H1 (cell line): Measurements from ENCODE around the gene RND2. TPM values are rescaled to one million over a fixed set of nuclear protein-coding genes. Genes with fewer than 3 reads are reported as not detected.

ENCODE experiments used
- CTCF ChIA-PET: fragments of 300-600 bp; sonication (Branson Sonifier 250); formaldehyde crosslinking; loops from one replicate; lab custom pipeline; 2021; ENCODE audit not compliant: partially characterized antibody; lab: Charles Lee
- POLR2A ChIA-PET: fragments of 300-600 bp; sonication (Branson Sonifier 250); formaldehyde crosslinking; loops from one replicate; lab custom pipeline; 2021; ENCODE audit warnings: inconsistent platforms; ENCODE audit not compliant: partially characterized antibody; lab: Charles Lee
- DNase-seq, 2 experiments: peaks; one replicate each; pipeline versions ENCODE4 v3.0.0 to v3.0.0-alpha.2; 2010 to 2022; ENCODE audit warnings: low spot score in 2 of 2, low read depth in 1 of 2, mixed read lengths in 1 of 2
- FAIRE-seq: peaks from 2 replicates; lab custom pipeline; 2011; peaks lifted over from hg19 to GRCh38; lab: Jason Lieb, UNC
- H2AFZ ChIP-seq: 2 replicates; pipeline ENCODE4 v1.8.1; 2012; ENCODE audit warnings: low read length, inconsistent platforms
- H2AK5ac ChIP-seq: 2 replicates; pipeline ENCODE4 v1.6.1; 2013; ENCODE audit warnings: low read depth, low read length
- H2BK120ac ChIP-seq: replicated peaks from 2 replicates; pipeline ENCODE3; 2013; ENCODE audit warnings: low read depth, low read length, inconsistent platforms
- H2BK12ac ChIP-seq: 2 replicates; pipeline ENCODE4 v1.6.1; 2013; ENCODE audit warnings: low read depth, low read length
- H2BK15ac ChIP-seq: 2 replicates; pipeline ENCODE4 v1.6.1; 2013; ENCODE audit warnings: low read length
- H2BK20ac ChIP-seq: 2 replicates; pipeline ENCODE4 v1.6.1; 2013; ENCODE audit warnings: low read length
- H2BK5ac ChIP-seq: 2 replicates; pipeline ENCODE4 v1.6.1; 2013; ENCODE audit warnings: low read depth, low read length
- H3K14ac ChIP-seq: 2 replicates; pipeline ENCODE4 v1.6.1; 2013; ENCODE audit warnings: inconsistent platforms; ENCODE audit not compliant: insufficient read length
- H3K18ac ChIP-seq: 2 replicates; pipeline ENCODE4 v1.6.1; 2013; ENCODE audit warnings: low read length; ENCODE audit errors: extremely low read depth
- H3K23ac ChIP-seq: 2 replicates; pipeline ENCODE4 v1.6.1; 2013; ENCODE audit warnings: inconsistent platforms; ENCODE audit not compliant: insufficient read length
- H3K23me2 ChIP-seq: 2 replicates; pipeline ENCODE4 v1.6.1; 2013; ENCODE audit warnings: low read depth, low read length
- H3K27ac ChIP-seq: 2 replicates; pipeline ENCODE4 v1.6.1; 2011; ENCODE audit warnings: low read depth, low read length, inconsistent platforms
- H3K27me3 ChIP-seq, 4 experiments: replicated peaks in 1 of 4; 1 replicate in 1 of 4; 2 replicates in 3 of 4; pipeline versions ENCODE4 v1.6.1 to v1.8.1; 2011 to 2013; ENCODE audit warnings: low read length in 3 of 4, mild to moderate bottlenecking in 3 of 4, inconsistent platforms in 2 of 4, mixed read lengths in 2 of 4, moderate library complexity in 1 of 4; ENCODE audit not compliant: control insufficient read depth in 3 of 4, insufficient read depth in 3 of 4; ENCODE audit errors: extremely low read depth in 1 of 4
- H3K36me3 ChIP-seq, 4 experiments: 2 replicates each; pipeline versions ENCODE4 v1.6.1 to v1.8.1; 2011 to 2013; ENCODE audit warnings: mild to moderate bottlenecking in 4 of 4, low read length in 3 of 4, moderate library complexity in 2 of 4, control low read depth in 1 of 4, inconsistent platforms in 1 of 4; ENCODE audit not compliant: insufficient read depth in 4 of 4, control insufficient read depth in 2 of 4
- H3K4ac ChIP-seq: replicated peaks from 2 replicates; pipeline ENCODE3; 2013; ENCODE audit warnings: low read length, low read depth, mixed read lengths, inconsistent platforms; ENCODE audit not compliant: insufficient read length
- H3K4me1 ChIP-seq, 4 experiments: replicated peaks in 1 of 4; 1 replicate in 1 of 4; 2 replicates in 3 of 4; pipeline versions ENCODE4 v1.6.1 to v1.8.1; 2011 to 2013; ENCODE audit warnings: low read length in 3 of 4, inconsistent platforms in 2 of 4, mixed read lengths in 1 of 4; ENCODE audit not compliant: insufficient read depth in 4 of 4, control insufficient read depth in 3 of 4
- H3K4me2 ChIP-seq, 2 experiments: 2 replicates each; pipeline versions ENCODE4 v1.6.1 to v1.8.1; 2011 to 2013; ENCODE audit warnings: low read depth in 2 of 2, low read length in 2 of 2, control low read depth in 1 of 2, inconsistent platforms in 1 of 2, mild to moderate bottlenecking in 1 of 2; ENCODE audit not compliant: insufficient read depth in 1 of 2
- H3K4me3 ChIP-seq, 4 experiments: fragments of 200-600, 300-600 bp in 1 of 4; sonication (generic), shearing (Covaris generic), sonication (Bioruptor Twin) in 1 of 4; 2 replicates each; pipeline versions ENCODE4 v1.5.1 to v1.8.1; 2011 to 2016; ENCODE audit warnings: low read length in 4 of 4, low read depth in 3 of 4, control low read depth in 2 of 4, inconsistent platforms in 2 of 4, mild to moderate bottlenecking in 2 of 4, mixed read lengths in 1 of 4, moderate library complexity in 1 of 4; ENCODE audit not compliant: insufficient read depth in 2 of 4; ENCODE audit errors: extremely low read depth in 1 of 4
- H3K56ac ChIP-seq: replicated peaks from 2 replicates; pipeline ENCODE3; 2013; ENCODE audit warnings: low read depth, mild to moderate bottlenecking, mixed read lengths, low read length, inconsistent platforms; ENCODE audit not compliant: insufficient read length
- H3K79me1 ChIP-seq: 2 replicates; pipeline ENCODE4 v1.6.1; 2013; ENCODE audit warnings: low read depth, low read length, control low read depth
- H3K79me2 ChIP-seq, 2 experiments: 2 replicates each; pipeline versions ENCODE4 v1.6.1 to v1.8.1; 2012 to 2013; ENCODE audit warnings: low read length in 2 of 2, mild to moderate bottlenecking in 2 of 2, inconsistent platforms in 1 of 2; ENCODE audit not compliant: insufficient read depth in 2 of 2, control insufficient read depth in 1 of 2
- H3K9ac ChIP-seq, 4 experiments: replicated peaks in 1 of 4; 1 replicate in 1 of 4; 2 replicates in 3 of 4; pipeline versions ENCODE4 v1.6.1 to v1.8.1; 2011 to 2013; ENCODE audit warnings: low read depth in 3 of 4, low read length in 3 of 4, control low read depth in 2 of 4, mild to moderate bottlenecking in 2 of 4, moderate library complexity in 2 of 4, inconsistent platforms in 1 of 4; ENCODE audit errors: extremely low read depth in 1 of 4
- H3K9me3 ChIP-seq, 2 experiments: 2 replicates each; pipeline versions ENCODE4 v1.6.1 to v1.8.1; 2012 to 2013; ENCODE audit warnings: mild to moderate bottlenecking in 2 of 2, moderate library complexity in 2 of 2, control low read depth in 1 of 2, inconsistent platforms in 1 of 2, low read depth in 1 of 2, low read length in 1 of 2, mixed read lengths in 1 of 2; ENCODE audit not compliant: insufficient read depth in 2 of 2
- H4K20me1 ChIP-seq, 2 experiments: replicated peaks in 1 of 2; 2 replicates each; pipeline versions ENCODE3 to v1.8.1; 2011 to 2013; ENCODE audit warnings: inconsistent platforms in 2 of 2, low read length in 2 of 2, mild to moderate bottlenecking in 1 of 2; ENCODE audit not compliant: insufficient read depth in 2 of 2, control insufficient read depth in 1 of 2
- H4K5ac ChIP-seq: 2 replicates; pipeline ENCODE4 v1.6.1; 2013; ENCODE audit warnings: low read length, low read depth, mixed read lengths, inconsistent platforms; ENCODE audit not compliant: insufficient read length
- H4K8ac ChIP-seq: 2 replicates; pipeline ENCODE4 v1.8.0; 2013; ENCODE audit warnings: mild to moderate bottlenecking, moderate library complexity, low read length, inconsistent platforms; ENCODE audit not compliant: insufficient read depth; ENCODE audit errors: extremely low read depth
- H4K91ac ChIP-seq: replicated peaks from 2 replicates; pipeline ENCODE3; 2013; ENCODE audit warnings: low read length, mixed read lengths, inconsistent platforms; ENCODE audit not compliant: insufficient read length
- EP300 ChIP-seq, 2 experiments: IDR thresholded peaks; 1 replicate in 1 of 2; 2 replicates in 1 of 2; pipeline ENCODE4 v1.6.1; 2011 to 2012; ENCODE audit warnings: low read depth in 2 of 2, low read length in 2 of 2, mild to moderate bottlenecking in 2 of 2, borderline replicate concordance in 1 of 2, inconsistent platforms in 1 of 2, moderate library complexity in 1 of 2
- KDM1A ChIP-seq: fragments of 200-600, 300-600 bp; sonication (generic); IDR thresholded peaks from 2 replicates; pipeline ENCODE4 v1.7.1; 2016; ENCODE audit warnings: mild to moderate bottlenecking, low read length, borderline replicate concordance
- RFX5 ChIP-seq: IDR thresholded peaks from 2 replicates; pipeline ENCODE4 v1.6.1; 2011; ENCODE audit warnings: low read depth, low read length, improper control_type of control experiment, borderline replicate concordance
- SIN3A ChIP-seq, 2 experiments: IDR thresholded peaks in 1 of 2; conservative IDR thresholded peaks in 1 of 2; 2 replicates each; pipeline ENCODE4 v1.6.1; 2011 to 2012; ENCODE audit warnings: low read length in 2 of 2, improper control_type of control experiment in 1 of 2, low read depth in 1 of 2, mild to moderate bottlenecking in 1 of 2
- SIRT6 ChIP-seq: IDR thresholded peaks from one replicate; pipeline ENCODE4 v1.7.1; 2012; ENCODE audit warnings: low read length, inconsistent platforms
- SIX5 ChIP-seq: IDR thresholded peaks from 2 replicates; pipeline ENCODE4 v1.6.1; 2011; ENCODE audit warnings: mild to moderate bottlenecking, low read depth, low read length
- SUZ12 ChIP-seq: fragments of 200-600 bp; sonication (generic); IDR thresholded peaks from 2 replicates; pipeline ENCODE4 v1.6.1; 2012; ENCODE audit warnings: mild to moderate bottlenecking, inconsistent platforms, low read length, moderate library complexity, mixed read lengths
- WGBS, 2 experiments: shearing (Covaris generic) in 1 of 2; methylation state at CpG; one replicate each; pipeline versions ENCODE4 v1.1.6 to v1.1.7; 2013 to 2015; ENCODE audit warnings: low lambda C conversion rate in 2 of 2, mixed read lengths in 2 of 2, inconsistent platforms in 1 of 2, low coverage in 1 of 2, missing lambda C conversion rate in 1 of 2; ENCODE audit not compliant: insufficient replicate concordance in 2 of 2, insufficient coverage in 1 of 2, insufficient read length in 1 of 2; ENCODE audit errors: extremely low coverage in 1 of 2, missing lambda C conversion rate in 1 of 2; 5-methylcytosine and 5-hydroxymethylcytosine counted together
- polyA plus RNA-seq, 7 experiments: library from polyadenylated mRNA; depleted of rRNA in 3 of 7; stranded (reverse) in 5 of 7; unstranded in 2 of 7; fragments of >200 nt in 5 of 7; fragments of 200-250 nt in 2 of 7; gene quantifications; 1 replicate in 5 of 7; 2 replicates in 1 of 7; 4 replicates in 1 of 7; pipeline versions ENCODE4 v1.2.1 to v1.2.3, GENCODE V29; 2011 to 2013; ENCODE audit warnings: missing spikeins in 2 of 7, mixed read lengths in 2 of 7
- total RNA-seq: library from RNA; stranded (reverse); fragmentation: NEBNext Ultra II Directional; extraction: Animal tissue kit (Norgen Biotek cat#: 25700); gene quantifications from 2 replicates; pipeline ENCODE4 v1.2.1, GENCODE V29; 2021
- TF ChIP-seq, protein P1 (sequence below), 3 experiments: IDR thresholded peaks; 1 replicate in 2 of 3; 2 replicates in 1 of 3; pipeline versions ENCODE4 v1.5.1 to v1.6.1; 2011; ENCODE audit warnings: low read length in 3 of 3, mild to moderate bottlenecking in 3 of 3, inconsistent platforms in 2 of 3, low read depth in 1 of 3, moderate library complexity in 1 of 3; ENCODE audit not compliant: insufficient read depth in 1 of 3; ENCODE audit errors: control extremely low read depth in 1 of 3

Gene RND2
- total and polyA plus RNA-seq, 2 of the 8 experiments (the other 6 are each of a cell fraction or from before 2014, with no cell fraction given): 51.3 to 61.4 TPM

- no peak for FAIRE-seq
- Histone ChIP-seq H3K56ac (no peak overlapping the region), H2BK120ac (no peak overlapping the region), H3K36me3 (peaks cover 0 to 5% (median 0%) of the 10 kb centered on the region in 4 experiments; a peak in 1 of 8 replicates), H2BK5ac (0 out of 2 replicates have a peak overlapping the region, but pooled peaks have one; percentile 50), H2BK12ac (peak overlapping the region; percentile 2; the same call in 1 of the 2 replicates), H4K20me1 (no peaks in the 10 kb centered on the region), H3K4ac (no peak overlapping the region), H2AK5ac (no peak overlapping the region), H3K9me3 (no peaks in the 10 kb centered on the region), H3K27me3 (no peaks in the 10 kb centered on the region), H3K79me1 (no peaks in the 10 kb centered on the region), H3K4me1 (peaks cover 15 to 30% (median 26%) of the 10 kb centered on the region in 4 experiments), H3K4me2 (peak overlapping the region; percentile 64 to 82; a peak in 3 of 4 replicates), H3K23me2 (peaks cover 2% of the 10 kb centered on the region; the same call in 1 of the 2 replicates), H2BK20ac (peak overlapping the region; percentile 34; the same call in 1 of the 2 replicates), H2BK15ac (no peak overlapping the region; the same call in 1 of the 2 replicates), H4K91ac (peak overlapping the region; percentile 4), H4K5ac (no peak overlapping the region), H2AFZ (no peak overlapping the region), H3K14ac (no peak overlapping the region), H3K27ac (no peak overlapping the region), H4K8ac (0 out of 2 replicates have a peak overlapping the region, but pooled peaks have one; percentile 19), H3K9ac (no peak overlapping the region; a peak in 2 of 7 replicates), H3K4me3 (0 out of 8 replicates have a peak overlapping the region, but pooled peaks of 1 of the 4 experiments have one; percentile 48), H3K23ac (no peak overlapping the region), H3K18ac (peak overlapping the region; percentile 72; the same call in 1 of the 2 replicates), H3K79me2 (no peaks in the 10 kb centered on the region)
- peak; percentile 49; the same call in 1 of the 2 replicates for TF ChIP-seq KDM1A
- TF ChIP-seq RFX5: no peak
- TF ChIP-seq SIX5: no peak
- no peak for TF ChIP-seq SIRT6
- no peak for TF ChIP-seq SUZ12
- TF ChIP-seq EP300 (IDR thresholded peaks at IDR 0.05; ENCODE audit: borderline replicate concordance in 1 of 2, low read depth in 2 of 2, low read length in 2 of 2): no peak
- no peak for TF ChIP-seq SIN3A (conservative IDR thresholded peaks at IDR 0.05 in 1 of 2, IDR thresholded peaks at IDR 0.05 in 1 of 2; ENCODE audit: low read depth in 1 of 2, low read length in 2 of 2)
- TF ChIP-seq, protein P1, sequence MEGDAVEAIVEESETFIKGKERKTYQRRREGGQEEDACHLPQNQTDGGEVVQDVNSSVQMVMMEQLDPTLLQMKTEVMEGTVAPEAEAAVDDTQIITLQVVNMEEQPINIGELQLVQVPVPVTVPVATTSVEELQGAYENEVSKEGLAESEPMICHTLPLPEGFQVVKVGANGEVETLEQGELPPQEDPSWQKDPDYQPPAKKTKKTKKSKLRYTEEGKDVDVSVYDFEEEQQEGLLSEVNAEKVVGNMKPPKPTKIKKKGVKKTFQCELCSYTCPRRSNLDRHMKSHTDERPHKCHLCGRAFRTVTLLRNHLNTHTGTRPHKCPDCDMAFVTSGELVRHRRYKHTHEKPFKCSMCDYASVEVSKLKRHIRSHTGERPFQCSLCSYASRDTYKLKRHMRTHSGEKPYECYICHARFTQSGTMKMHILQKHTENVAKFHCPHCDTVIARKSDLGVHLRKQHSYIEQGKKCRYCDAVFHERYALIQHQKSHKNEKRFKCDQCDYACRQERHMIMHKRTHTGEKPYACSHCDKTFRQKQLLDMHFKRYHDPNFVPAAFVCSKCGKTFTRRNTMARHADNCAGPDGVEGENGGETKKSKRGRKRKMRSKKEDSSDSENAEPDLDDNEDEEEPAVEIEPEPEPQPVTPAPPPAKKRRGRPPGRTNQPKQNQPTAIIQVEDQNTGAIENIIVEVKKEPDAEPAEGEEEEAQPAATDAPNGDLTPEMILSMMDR (IDR thresholded peaks at IDR 0.05; ENCODE audit: control extremely low read depth in 1 of 3, insufficient read depth in 1 of 3, low read depth in 1 of 3, low read length in 3 of 3): no peak
- ChIA-PET CTCF (interaction anchor here (0.5 to 5.0 kb wide), 3 partner anchors 11 to 209 kb away, joined by 3 to 26 read pairs (median 4); partner anchors contain the start of gene RND2), POLR2A (interaction anchor here (1.5 to 3.4 kb wide), 7 partner anchors 9 to 280 kb away, joined by 3 to 12 read pairs (median 9); partner anchors contain the start of genes RPL27 and VAT1)
- DNase-seq: no peak
- 72% methylated on average over 3 of the region's 3 CpGs; no CpG with 5 or more reads in 1 of the 2 experiments for WGBS, 2 experiments
These were observed 9.9 kb downstream of the RND2 start for GRCh38 chr17:43034894-43035293.
